Bladder microvascular endothelial cell (primary cell): Measurements from ENCODE around the gene CDKN2D. TPM values are rescaled to one million over a fixed set of nuclear protein-coding genes. Genes with fewer than 3 reads are reported as not detected.

Experiments
- total RNA-seq: library from RNA; depleted of rRNA; stranded (reverse); fragments of >200 nt; gene quantifications from 2 replicates; pipeline ENCODE4 v1.2.3, GENCODE V29; 2014

The CDKN2D gene
- total RNA-seq = 6.2 and 7.1 TPM in 2 replicates

DNA sequence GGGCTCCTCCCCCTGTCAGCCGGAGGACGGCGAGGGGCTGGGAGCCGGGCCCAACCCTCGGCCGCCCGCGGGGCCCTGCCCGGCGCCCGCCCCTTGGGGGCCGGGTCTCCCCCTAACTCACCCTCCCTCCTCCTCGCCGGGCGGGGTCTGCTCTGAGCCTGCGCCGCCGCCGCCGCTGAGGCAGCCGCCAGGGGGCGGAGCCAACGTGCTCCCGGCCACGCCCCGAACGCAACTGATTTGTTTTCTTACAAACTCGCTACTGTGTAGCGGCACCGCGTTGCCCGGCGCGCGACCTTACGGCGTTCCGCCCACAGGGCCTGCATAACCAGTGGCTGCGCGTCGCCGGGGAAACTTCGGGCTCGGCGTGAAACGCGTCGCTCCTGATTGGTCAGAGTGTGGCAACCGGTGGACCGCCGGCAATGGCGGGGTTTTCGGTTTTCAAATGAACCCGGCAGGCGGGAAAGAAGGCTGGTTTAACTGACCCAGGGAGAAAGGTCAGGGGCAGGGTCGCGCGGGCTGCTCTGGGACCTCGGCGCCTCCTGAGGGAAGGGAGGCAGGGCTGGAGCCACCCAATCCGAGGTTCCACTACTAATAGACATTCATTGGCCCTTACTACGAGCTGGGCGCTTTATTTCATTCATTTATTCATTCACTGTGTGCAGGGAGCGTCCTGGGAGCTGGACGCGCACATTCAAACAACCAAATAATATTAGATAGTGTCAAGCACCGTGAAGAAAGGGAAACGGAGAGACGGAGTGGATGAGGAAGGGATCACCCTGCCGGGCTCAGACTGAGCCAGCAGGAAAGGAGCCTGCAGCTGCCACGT lies at the start of gene CDKN2D:
Gene CDKN2D (minus strand): TSS at position 154 of the 826 bp plus-strand sequence. CDS start 326 bp downstream, outside the sequence.

DNA sequence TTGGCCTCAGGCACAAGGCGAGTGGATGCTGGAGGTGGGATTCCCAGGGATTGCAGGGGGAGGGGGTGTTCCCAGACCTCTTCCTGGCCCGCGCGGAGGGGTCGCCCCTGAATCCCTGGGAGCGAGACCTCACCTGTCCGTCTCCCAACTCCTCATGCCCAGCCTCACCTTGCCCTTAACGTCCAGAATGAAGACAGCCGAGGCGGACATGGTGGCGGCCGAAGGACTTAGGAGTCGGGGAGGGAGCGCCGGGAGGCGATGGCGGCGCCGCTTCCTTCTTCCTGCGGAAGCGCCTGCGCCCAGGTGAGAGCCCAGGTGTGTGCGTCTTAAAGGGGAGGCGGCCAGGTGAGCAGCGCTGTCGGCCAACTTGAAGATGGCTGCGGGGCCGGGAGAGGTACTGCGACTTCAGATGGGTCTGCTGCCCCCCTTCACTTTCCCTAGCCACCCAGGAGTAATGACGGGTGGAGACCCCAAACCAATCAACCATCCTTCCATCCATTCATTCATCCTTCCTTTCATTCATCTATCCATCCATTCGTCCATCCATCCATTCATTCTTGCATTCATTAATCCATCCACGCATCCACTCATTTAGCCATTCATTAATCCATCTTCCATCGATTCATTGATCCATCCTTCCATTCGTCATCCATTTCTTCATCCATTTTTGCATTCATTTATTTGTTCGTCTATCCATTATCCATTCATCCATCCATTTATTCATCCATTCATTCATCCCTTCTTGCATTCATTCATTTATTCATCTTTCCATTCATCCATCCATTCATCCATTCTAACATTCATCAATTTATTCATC lies 18.5 kb upstream of the CDKN2D start, which contains the start of gene AP1M2:
Gene AP1M2 (minus strand): TSS at position 291 of the 817 bp plus-strand sequence. CDS start 81 bp downstream, at position 210.

DNA sequence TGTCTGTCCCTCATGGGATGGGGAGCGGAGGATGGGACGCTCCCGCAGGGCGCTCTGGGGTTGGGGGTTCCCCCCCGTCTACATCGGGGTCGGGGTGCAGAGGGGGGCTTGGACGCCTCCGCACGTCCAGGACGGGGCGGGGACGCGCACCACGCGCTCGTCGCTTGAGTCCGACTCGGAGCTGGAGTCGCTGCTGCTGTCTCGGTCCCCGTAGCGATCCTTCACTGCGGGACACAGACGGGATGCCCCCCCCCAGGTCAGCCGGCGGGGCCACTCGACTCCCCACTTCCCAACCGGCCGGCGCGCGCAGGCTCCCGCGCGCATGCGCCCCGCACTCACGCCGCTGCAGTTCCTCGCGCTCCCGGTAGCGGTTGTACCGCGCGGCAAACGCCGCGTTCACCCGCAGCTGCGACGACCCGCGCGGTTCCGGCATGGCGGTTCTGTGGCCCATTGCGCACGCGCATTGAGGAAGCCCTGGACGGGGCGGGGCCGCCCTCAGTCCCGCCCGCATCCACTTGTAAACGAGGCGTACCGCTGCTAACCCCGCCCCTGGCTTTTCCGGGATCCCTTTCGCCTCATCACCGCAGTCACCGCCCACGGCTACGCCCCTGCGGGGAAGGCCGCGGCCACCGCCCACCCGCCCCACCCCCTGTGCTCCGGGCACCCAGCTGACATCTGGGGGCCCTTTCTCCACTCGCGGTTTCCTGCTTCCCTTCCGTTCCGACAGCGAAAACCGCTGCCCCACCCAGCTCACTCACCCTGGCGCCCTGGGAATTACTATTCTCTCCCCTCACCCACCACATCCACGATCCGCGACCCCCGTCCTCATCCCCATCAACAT lies 3.0 kb downstream of the CDKN2D start, which contains the start of gene KRI1:
Gene KRI1 (minus strand): TSS at position 444 of the 841 bp plus-strand sequence. CDS start 11 bp downstream, at position 433.

DNA sequence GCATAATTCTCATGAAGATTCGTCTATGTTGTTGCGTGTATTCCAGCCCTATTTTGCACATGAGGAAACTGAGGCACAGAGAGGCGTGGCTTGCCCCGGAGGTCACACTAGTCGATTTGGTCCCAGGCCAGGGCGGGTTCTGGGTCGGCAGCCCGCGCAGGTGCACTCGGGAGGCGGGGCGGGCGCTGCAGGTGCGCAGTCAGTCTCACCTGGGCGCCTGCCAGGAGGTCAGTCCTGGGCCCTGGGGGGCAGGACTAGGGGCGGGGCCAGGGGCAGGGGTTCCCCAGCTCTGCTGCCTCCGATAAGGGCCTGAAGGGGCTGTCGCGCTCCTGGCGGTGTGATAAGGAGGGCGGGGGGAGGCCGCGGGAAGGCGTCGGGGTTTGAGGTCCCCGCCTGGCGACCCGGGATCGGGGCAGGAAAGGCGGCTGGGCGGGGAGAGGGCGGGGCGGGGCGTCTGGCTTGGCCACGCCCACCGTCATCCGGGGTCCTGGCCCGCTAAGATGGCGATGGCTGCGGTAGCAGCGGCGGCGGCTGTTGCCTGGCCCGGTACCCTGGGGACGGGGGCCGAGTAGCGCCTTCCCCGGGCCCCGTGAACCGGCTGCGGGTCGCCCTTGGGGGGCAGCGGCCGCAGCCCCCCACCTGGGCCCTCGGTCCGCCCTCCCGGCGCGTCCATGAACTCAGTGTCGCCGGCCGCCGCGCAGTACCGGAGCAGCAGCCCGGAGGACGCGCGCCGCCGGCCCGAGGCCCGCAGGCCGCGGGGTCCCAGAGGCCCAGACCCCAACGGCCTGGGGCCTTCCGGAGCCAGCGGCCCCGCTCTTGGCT lies 25.1 kb downstream of the CDKN2D start, which contains the start of gene ATG4D:
Gene ATG4D (plus strand): TSS at position 485 of the 822 bp plus-strand sequence. CDS start 187 bp downstream, at position 672.

GRCh38 chr19:10517361-10517759 lies 51.4 kb downstream of the CDKN2D start, which contains the start of gene S1PR5:
TSS of gene S1PR5 (minus strand) at chr19:10517447. CDS start at chr19:10515011, 2,436 bp downstream.

Other genes starting within 250 kb of the CDKN2D start
- 5.8 and 17.7 TPM in 2 replicates for gene RAVER1, start 235.4 kb downstream of the CDKN2D start, total RNA-seq
- gene ICAM3, start 229.4 kb downstream of the CDKN2D start, total RNA-seq = 10.5 and 20.9 TPM in 2 replicates
- 84.3 and 118 TPM in 2 replicates for gene TYK2, start 188.4 kb downstream of the CDKN2D start, total RNA-seq
- 313 and 340 TPM in 2 replicates for gene CDC37, start 165.4 kb downstream of the CDKN2D start, total RNA-seq
- 1.1 and 4.2 TPM in 2 replicates for gene PDE4A, start 148.4 kb downstream of the CDKN2D start, total RNA-seq
- gene KEAP1, start 65.6 kb downstream of the CDKN2D start, total RNA-seq = 78.8 and 118 TPM in 2 replicates
- 0.13 and 0.16 TPM in 2 replicates for gene S1PR5, start 51.5 kb downstream of the CDKN2D start, total RNA-seq
- 6.5 and 8.2 TPM in 2 replicates for gene ATG4D, start 25.1 kb downstream of the CDKN2D start, total RNA-seq
- 6.2 and 7.4 TPM in 2 replicates for gene KRI1, start 3.0 kb downstream of the CDKN2D start, total RNA-seq
- gene AP1M2, start 18.3 kb upstream of the CDKN2D start, total RNA-seq = 0.13 TPM in 1 of 2 replicates, not detected in the other
- gene SLC44A2, start 56.6 kb upstream of the CDKN2D start, total RNA-seq = 45.5 and 88.3 TPM in 2 replicates
- 74.3 and 149 TPM in 2 replicates for gene ILF3, start 85.4 kb upstream of the CDKN2D start, total RNA-seq
- gene QTRT1, start 132.5 kb upstream of the CDKN2D start, total RNA-seq = 19.6 and 27.8 TPM in 2 replicates
- 86.9 and 167 TPM in 2 replicates for gene DNM2, start 149.1 kb upstream of the CDKN2D start, total RNA-seq